GM21526 (cell line): ENCODE measurements around the gene ABCC4.

Experiments used
- ATAC-seq: cut with Tn5 transposase; IDR thresholded peaks from one replicate; pipeline ENCODE4 v1.9.1; 2021; ENCODE audit warnings: moderate library complexity; ENCODE audit not compliant: unreplicated experiment, low FRiP score

The ABCC4 gene

GRCh38 chr13:95234242-95234641 lies 67.0 kb downstream of the ABCC4 start:
- ATAC-seq, result peak; percentile 69

- no peak for ATAC-seq
Observed at GRCh38 chr13:95233026-95233635, 68.1 kb downstream of the ABCC4 start.

GRCh38 chr13:95231393-95231792 lies 69.9 kb downstream of the ABCC4 start:
- ATAC-seq, result no peak

GRCh38 chr13:95229855-95230254 lies 71.4 kb downstream of the ABCC4 start:
- no peak for ATAC-seq

- no peak for ATAC-seq
Observed at GRCh38 chr13:95228130-95228529, 73.1 kb downstream of the ABCC4 start.

GRCh38 chr13:95226932-95227695 lies 74.1 kb downstream of the ABCC4 start:
- ATAC-seq, result peak; percentile 87

GRCh38 chr13:95226476-95226875 lies 74.8 kb downstream of the ABCC4 start:
- ATAC-seq, result peak; percentile 10

GRCh38 chr13:95226050-95226449 lies 75.2 kb downstream of the ABCC4 start:
- ATAC-seq, result no peak

- ATAC-seq, result no peak
Observed at GRCh38 chr13:95224064-95224463, 77.2 kb downstream of the ABCC4 start.

- peak; percentile 40 for ATAC-seq
Observed at GRCh38 chr13:95222733-95223018, 78.6 kb downstream of the ABCC4 start.

- peak; percentile 29 for ATAC-seq
Observed at GRCh38 chr13:95221971-95222732, 79.1 kb downstream of the ABCC4 start.

GRCh38 chr13:95220611-95221010 lies 80.6 kb downstream of the ABCC4 start:
- no peak for ATAC-seq

GRCh38 chr13:95217920-95218830 lies 83.1 kb downstream of the ABCC4 start:
- no peak for ATAC-seq

GRCh38 chr13:95216182-95216581 lies 85.1 kb downstream of the ABCC4 start:
- no peak for ATAC-seq

- no peak for ATAC-seq
Observed at GRCh38 chr13:95212983-95213850, 88.0 kb downstream of the ABCC4 start.

- no peak for ATAC-seq
Observed at GRCh38 chr13:95209109-95209508, 92.1 kb downstream of the ABCC4 start.

GRCh38 chr13:95207769-95208366 lies 93.4 kb downstream of the ABCC4 start:
- ATAC-seq, result peak; percentile 79

GRCh38 chr13:95206116-95206515 lies 95.1 kb downstream of the ABCC4 start:
- no peak for ATAC-seq

GRCh38 chr13:95204231-95204765 lies 97.0 kb downstream of the ABCC4 start:
- ATAC-seq, result no peak
